ENCODE results near the gene GIMAP7.

The GIMAP7 gene

GRCh38 chr7:150468241-150468640 is 46.4 kb upstream of the GIMAP7 start:
- H4K8ac ChIP-seq (ENCODE audit: low read depth, low read length), result no peak overlapping the region
- no peak overlapping the region for H3K14ac ChIP-seq (ENCODE audit: low read length)
- no peak overlapping the region for H2BK12ac ChIP-seq (ENCODE audit: low read length)
- no CpG with 5 or more reads among the region's 3 CpGs for WGBS (ENCODE audit: extremely low coverage, insufficient coverage, insufficient read length)
- H3K23ac ChIP-seq (ENCODE audit: low read length), result no peak overlapping the region
- no peak overlapping the region for H2BK120ac ChIP-seq (ENCODE audit: insufficient read depth, low read length, poor library complexity)
- no peak overlapping the region for H2AFZ ChIP-seq (ENCODE audit: insufficient read depth, low read length, poor library complexity)
- H3K4ac ChIP-seq (ENCODE audit: low read depth, low read length), result no peak overlapping the region
- H2AK5ac ChIP-seq (ENCODE audit: low read length), result no peak overlapping the region
- H3K4me2 ChIP-seq (ENCODE audit: low read length), result no peak overlapping the region
- H3K18ac ChIP-seq (ENCODE audit: low read length), result no peak overlapping the region
- no peak overlapping the region for H2BK5ac ChIP-seq (ENCODE audit: low read depth, low read length, poor library complexity)
- H4K91ac ChIP-seq (ENCODE audit: low read depth, low read length), result no peak overlapping the region
- H3K4me1 ChIP-seq (ENCODE audit: control insufficient read depth in 1 of 2, insufficient read depth in 2 of 2, low read length in 2 of 2), result no peaks in the 10 kb centered on the region
- H4K12ac ChIP-seq (ENCODE audit: low read depth, low read length), result no peak overlapping the region
- H3K4me3 ChIP-seq (ENCODE audit: low read depth, low read length), result no peak overlapping the region
- no peak overlapping the region for H3K9ac ChIP-seq (ENCODE audit: low read length)
- DNase-seq, result no peak
- H3K79me1 ChIP-seq (ENCODE audit: low read length), result no peaks in the 10 kb centered on the region
- peaks cover 4% of the 10 kb centered on the region for H3K9me3 ChIP-seq (ENCODE audit: insufficient read depth, low read depth, low read length)
- no peaks in the 10 kb centered on the region for H3K27me3 ChIP-seq (ENCODE audit: insufficient read depth, low read length)
- H3K36me3 ChIP-seq (ENCODE audit: control insufficient read depth in 1 of 2, insufficient read depth in 2 of 2, low read length in 2 of 2), result no peaks in the 10 kb centered on the region
- H3K27ac ChIP-seq (ENCODE audit: low read depth, low read length), result no peak overlapping the region
- no peaks in the 10 kb centered on the region for H3K79me2 ChIP-seq (ENCODE audit: control insufficient read depth, insufficient read depth, low read length, poor library complexity)

- Histone ChIP-seq H3K4me2 (ENCODE audit: low read length) (no peak overlapping the region), H2BK5ac (ENCODE audit: low read depth, low read length, poor library complexity) (no peak overlapping the region), H3K79me1 (ENCODE audit: low read length) (no peaks in the 10 kb centered on the region), H3K79me2 (ENCODE audit: control insufficient read depth, insufficient read depth, low read length, poor library complexity) (no peaks in the 10 kb centered on the region), H3K18ac (ENCODE audit: low read length) (no peak overlapping the region), H4K91ac (ENCODE audit: low read depth, low read length) (no peak overlapping the region), H3K9ac (ENCODE audit: low read length) (no peak overlapping the region), H3K23ac (ENCODE audit: low read length) (no peak overlapping the region), H3K14ac (ENCODE audit: low read length) (no peak overlapping the region), H3K27ac (ENCODE audit: low read depth, low read length) (no peak overlapping the region), H3K9me3 (ENCODE audit: insufficient read depth, low read depth, low read length) (no peaks in the 10 kb centered on the region), H3K27me3 (ENCODE audit: insufficient read depth, low read length) (no peaks in the 10 kb centered on the region), H2BK12ac (ENCODE audit: low read length) (no peak overlapping the region), H2BK120ac (ENCODE audit: insufficient read depth, low read length, poor library complexity) (no peak overlapping the region), H4K8ac (ENCODE audit: low read depth, low read length) (no peak overlapping the region), H2AFZ (ENCODE audit: insufficient read depth, low read length, poor library complexity) (no peak overlapping the region), H3K4me3 (ENCODE audit: low read depth, low read length) (no peak overlapping the region), H4K12ac (ENCODE audit: low read depth, low read length) (no peak overlapping the region), H3K4me1 (ENCODE audit: control insufficient read depth in 1 of 2, insufficient read depth in 2 of 2, low read length in 2 of 2) (no peaks in the 10 kb centered on the region), H2AK5ac (ENCODE audit: low read length) (no peak overlapping the region), H3K4ac (ENCODE audit: low read depth, low read length) (no peak overlapping the region), H3K36me3 (ENCODE audit: control insufficient read depth in 1 of 2, insufficient read depth in 2 of 2, low read length in 2 of 2) (no peaks in the 10 kb centered on the region)
- WGBS (ENCODE audit: extremely low coverage, insufficient coverage, insufficient read length), result no CpG with 5 or more reads among the region's 5 CpGs
- no peak for DNase-seq
These were observed 42.8 kb upstream of the GIMAP7 start for GRCh38 chr7:150471886-150472285.

- H3K18ac ChIP-seq (ENCODE audit: low read length), result no peak overlapping the region
- no peak overlapping the region for H3K4ac ChIP-seq (ENCODE audit: low read depth, low read length)
- no peaks in the 10 kb centered on the region for H3K79me1 ChIP-seq (ENCODE audit: low read length)
- H2AFZ ChIP-seq (ENCODE audit: insufficient read depth, low read length, poor library complexity), result no peak overlapping the region
- H2BK12ac ChIP-seq (ENCODE audit: low read length), result no peak overlapping the region
- no peak overlapping the region for H3K4me3 ChIP-seq (ENCODE audit: low read depth, low read length)
- peak overlapping the region; percentile 26 for H3K9ac ChIP-seq (ENCODE audit: low read length)
- H4K12ac ChIP-seq (ENCODE audit: low read depth, low read length), result no peak overlapping the region
- no peaks in the 10 kb centered on the region for H3K79me2 ChIP-seq (ENCODE audit: control insufficient read depth, insufficient read depth, low read length, poor library complexity)
- H3K23ac ChIP-seq (ENCODE audit: low read length), result no peak overlapping the region
- no CpG with 5 or more reads among the region's 7 CpGs for WGBS (ENCODE audit: extremely low coverage, insufficient coverage, insufficient read length)
- no peak overlapping the region for H3K4me2 ChIP-seq (ENCODE audit: low read length)
- no peaks in the 10 kb centered on the region for H3K4me1 ChIP-seq (ENCODE audit: control insufficient read depth in 1 of 2, insufficient read depth in 2 of 2, low read length in 2 of 2)
- H2AK5ac ChIP-seq (ENCODE audit: low read length), result no peak overlapping the region
- H3K27me3 ChIP-seq (ENCODE audit: insufficient read depth, low read length), result no peaks in the 10 kb centered on the region
- no peak overlapping the region for H2BK5ac ChIP-seq (ENCODE audit: low read depth, low read length, poor library complexity)
- H3K36me3 ChIP-seq (ENCODE audit: control insufficient read depth in 1 of 2, insufficient read depth in 2 of 2, low read length in 2 of 2), result no peaks in the 10 kb centered on the region
- no peak overlapping the region for H4K91ac ChIP-seq (ENCODE audit: low read depth, low read length)
- no peak overlapping the region for H3K14ac ChIP-seq (ENCODE audit: low read length)
- no peak overlapping the region for H2BK120ac ChIP-seq (ENCODE audit: insufficient read depth, low read length, poor library complexity)
- no peak overlapping the region for H4K8ac ChIP-seq (ENCODE audit: low read depth, low read length)
- H3K9me3 ChIP-seq (ENCODE audit: insufficient read depth, low read depth, low read length), result peaks cover 2% of the 10 kb centered on the region
- DNase-seq, result no peak
- H3K27ac ChIP-seq (ENCODE audit: low read depth, low read length), result no peak overlapping the region
These were observed 40.8 kb upstream of the GIMAP7 start for GRCh38 chr7:150473902-150474301.

GRCh38 chr7:150476285-150476684 is 38.4 kb upstream of the GIMAP7 start:
- no peaks in the 10 kb centered on the region for H3K27me3 ChIP-seq (ENCODE audit: insufficient read depth, low read length)
- H2BK12ac ChIP-seq (ENCODE audit: low read length), result no peak overlapping the region
- no peak overlapping the region for H3K4ac ChIP-seq (ENCODE audit: low read depth, low read length)
- H2BK5ac ChIP-seq (ENCODE audit: low read depth, low read length, poor library complexity), result no peak overlapping the region
- no peak for DNase-seq
- no peak overlapping the region for H2AFZ ChIP-seq (ENCODE audit: insufficient read depth, low read length, poor library complexity)
- H3K27ac ChIP-seq (ENCODE audit: low read depth, low read length), result no peak overlapping the region
- H4K12ac ChIP-seq (ENCODE audit: low read depth, low read length), result no peak overlapping the region
- WGBS (ENCODE audit: extremely low coverage, insufficient coverage, insufficient read length), result no CpG with 5 or more reads among the region's 3 CpGs
- no peaks in the 10 kb centered on the region for H3K36me3 ChIP-seq (ENCODE audit: control insufficient read depth in 1 of 2, insufficient read depth in 2 of 2, low read length in 2 of 2)
- no peaks in the 10 kb centered on the region for H3K79me2 ChIP-seq (ENCODE audit: control insufficient read depth, insufficient read depth, low read length, poor library complexity)
- no peaks in the 10 kb centered on the region for H3K4me1 ChIP-seq (ENCODE audit: control insufficient read depth in 1 of 2, insufficient read depth in 2 of 2, low read length in 2 of 2)
- no peak overlapping the region for H2BK120ac ChIP-seq (ENCODE audit: insufficient read depth, low read length, poor library complexity)
- H3K4me2 ChIP-seq (ENCODE audit: low read length), result no peak overlapping the region
- H3K9me3 ChIP-seq (ENCODE audit: insufficient read depth, low read depth, low read length), result peaks cover 2% of the 10 kb centered on the region
- no peaks in the 10 kb centered on the region for H3K79me1 ChIP-seq (ENCODE audit: low read length)
- no peak overlapping the region for H3K18ac ChIP-seq (ENCODE audit: low read length)
- no peak overlapping the region for H4K91ac ChIP-seq (ENCODE audit: low read depth, low read length)
- H3K14ac ChIP-seq (ENCODE audit: low read length), result no peak overlapping the region
- no peak overlapping the region for H2AK5ac ChIP-seq (ENCODE audit: low read length)
- no peak overlapping the region for H3K4me3 ChIP-seq (ENCODE audit: low read depth, low read length)
- no peak overlapping the region for H3K23ac ChIP-seq (ENCODE audit: low read length)
- no peak overlapping the region for H3K9ac ChIP-seq (ENCODE audit: low read length)
- no peak overlapping the region for H4K8ac ChIP-seq (ENCODE audit: low read depth, low read length)

Data from trophoblast cell (in vitro differentiated cells and primary cell).